Brain microvascular endothelial cell (primary cell): ENCODE measurements around the gene OLA1.

Source experiments
- DNase-seq: peaks from one replicate; pipeline ENCODE4 v3.0.0-alpha.2; 2020
- H3K27ac ChIP-seq: fragments of 250-450 bp; sonication (Bioruptor Pico); 2 replicates; pipeline ENCODE4 v1.5.1; 2020; ENCODE audit warnings: mild to moderate bottlenecking, moderate library complexity
- H3K27me3 ChIP-seq: fragments of 250-450 bp; sonication (Bioruptor Pico); replicated peaks from 2 replicates; pipeline ENCODE4 v1.5.1; 2020; ENCODE audit warnings: mild to moderate bottlenecking
- H3K36me3 ChIP-seq: fragments of 250-450 bp; sonication (Bioruptor Pico); replicated peaks from 2 replicates; pipeline ENCODE4 v1.5.1; 2020; ENCODE audit warnings: mild to moderate bottlenecking
- H3K4me3 ChIP-seq: 2 replicates; pipeline ENCODE4 v1.5.1; 2011; ENCODE audit warnings: low read depth, mild to moderate bottlenecking, control low read depth, low read length, moderate library complexity
- in situ Hi-C: cut with HindIII; loops from 2 replicates; pipeline ENCODE4 v1.10.0; 2017; ENCODE audit warnings: low sequenced_read_pairs, low pct_ligation_motif_present
- TF ChIP-seq, protein P1 (sequence below): IDR thresholded peaks from 2 replicates; pipeline ENCODE4 v1.5.1; 2011; ENCODE audit warnings: low read depth, mild to moderate bottlenecking, moderate library complexity, low read length, control low read depth, inconsistent platforms; ENCODE audit errors: missing control alignments

Gene OLA1

DNA sequence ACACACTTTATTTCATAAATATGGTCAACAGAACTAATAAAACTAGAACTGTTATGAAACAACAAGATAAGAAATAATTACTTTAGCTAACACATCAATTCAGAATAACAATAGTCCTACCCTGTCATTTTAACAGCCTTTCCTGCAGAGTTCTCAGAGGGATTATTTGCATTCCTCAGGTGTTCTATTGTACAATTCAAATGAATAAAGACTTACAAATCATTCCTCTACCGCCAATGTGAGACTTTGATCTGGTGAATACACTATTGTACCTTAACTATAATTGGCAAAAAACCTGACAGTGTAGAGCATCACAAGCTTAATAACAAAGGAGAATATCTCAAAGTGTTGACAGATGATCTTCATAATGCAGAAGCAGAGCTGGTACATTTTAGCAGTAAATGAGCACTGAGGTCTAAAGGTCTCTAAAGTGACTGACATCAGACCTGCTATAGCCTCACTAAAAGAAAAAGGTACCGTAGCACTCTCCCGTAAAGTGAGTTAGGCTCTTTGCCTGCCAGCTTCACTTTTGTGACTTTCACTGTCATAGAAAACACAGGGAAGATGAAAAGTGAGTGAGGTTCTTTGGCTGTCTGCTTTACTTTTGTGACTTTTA, 164.4 kb downstream of the OLA1 start:
- no peaks in the 10 kb centered on the region for H3K36me3 ChIP-seq
- in situ Hi-C loops: no loop called here
- no peak for DNase-seq
- no peaks in the 10 kb centered on the region for H3K27me3 ChIP-seq
- H3K4me3 ChIP-seq: no peak overlapping the region
- TF ChIP-seq, protein P1, sequence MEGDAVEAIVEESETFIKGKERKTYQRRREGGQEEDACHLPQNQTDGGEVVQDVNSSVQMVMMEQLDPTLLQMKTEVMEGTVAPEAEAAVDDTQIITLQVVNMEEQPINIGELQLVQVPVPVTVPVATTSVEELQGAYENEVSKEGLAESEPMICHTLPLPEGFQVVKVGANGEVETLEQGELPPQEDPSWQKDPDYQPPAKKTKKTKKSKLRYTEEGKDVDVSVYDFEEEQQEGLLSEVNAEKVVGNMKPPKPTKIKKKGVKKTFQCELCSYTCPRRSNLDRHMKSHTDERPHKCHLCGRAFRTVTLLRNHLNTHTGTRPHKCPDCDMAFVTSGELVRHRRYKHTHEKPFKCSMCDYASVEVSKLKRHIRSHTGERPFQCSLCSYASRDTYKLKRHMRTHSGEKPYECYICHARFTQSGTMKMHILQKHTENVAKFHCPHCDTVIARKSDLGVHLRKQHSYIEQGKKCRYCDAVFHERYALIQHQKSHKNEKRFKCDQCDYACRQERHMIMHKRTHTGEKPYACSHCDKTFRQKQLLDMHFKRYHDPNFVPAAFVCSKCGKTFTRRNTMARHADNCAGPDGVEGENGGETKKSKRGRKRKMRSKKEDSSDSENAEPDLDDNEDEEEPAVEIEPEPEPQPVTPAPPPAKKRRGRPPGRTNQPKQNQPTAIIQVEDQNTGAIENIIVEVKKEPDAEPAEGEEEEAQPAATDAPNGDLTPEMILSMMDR: no peak
- H3K27ac ChIP-seq: no peak overlapping the region

DNA sequence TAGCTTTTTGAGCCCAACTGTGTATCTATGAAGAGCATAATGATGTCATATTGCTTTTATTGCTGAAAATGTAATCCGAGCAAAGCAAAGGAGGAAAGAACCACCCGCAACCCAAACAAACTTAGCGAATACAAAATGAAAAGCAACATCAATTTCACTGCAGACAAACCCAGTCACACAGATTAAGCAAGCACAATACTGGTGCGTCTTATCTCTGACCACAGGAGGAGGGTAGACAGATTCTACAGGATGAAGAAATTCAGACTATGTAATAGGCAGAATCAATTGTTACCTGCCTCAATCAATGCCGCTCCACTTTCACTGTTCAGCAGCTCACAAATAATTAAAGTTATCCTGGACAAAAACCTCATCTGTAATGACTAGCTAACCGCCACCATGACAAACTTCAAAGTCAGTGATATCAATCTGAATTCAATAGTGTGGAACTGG, 167.6 kb downstream of the OLA1 start:
- Histone ChIP-seq H3K27ac (no peak overlapping the region), H3K36me3 (no peaks in the 10 kb centered on the region), H3K4me3 (no peak overlapping the region), H3K27me3 (no peaks in the 10 kb centered on the region)
- no peak for DNase-seq
- in situ Hi-C loops: no loop called here
- TF ChIP-seq, protein P1: no peak

DNA sequence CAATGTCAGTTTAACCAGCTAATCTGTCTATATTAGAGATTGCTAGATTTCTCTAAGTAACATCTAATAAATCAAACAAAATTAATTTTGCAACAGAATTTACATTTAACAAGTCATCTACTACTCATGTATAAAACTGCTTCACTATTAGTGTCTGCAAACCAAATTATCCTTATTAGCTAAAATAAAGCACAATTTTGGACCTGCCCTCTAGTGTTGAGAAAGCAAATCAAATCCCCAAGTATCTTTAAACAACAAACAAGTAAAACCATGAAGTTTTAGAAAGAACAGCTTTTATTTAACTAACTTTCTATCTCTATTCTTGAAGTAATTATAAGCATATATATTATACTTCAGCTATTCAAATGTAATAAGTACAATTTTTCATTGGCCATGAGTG, 170.1 kb downstream of the OLA1 start:
- Histone ChIP-seq H3K27me3 (no peaks in the 10 kb centered on the region), H3K4me3 (no peak overlapping the region), H3K36me3 (no peaks in the 10 kb centered on the region), H3K27ac (no peak overlapping the region)
- TF ChIP-seq, protein P1: peak; percentile 38
- no peak for DNase-seq
- in situ Hi-C loops: no loop called here

DNA sequence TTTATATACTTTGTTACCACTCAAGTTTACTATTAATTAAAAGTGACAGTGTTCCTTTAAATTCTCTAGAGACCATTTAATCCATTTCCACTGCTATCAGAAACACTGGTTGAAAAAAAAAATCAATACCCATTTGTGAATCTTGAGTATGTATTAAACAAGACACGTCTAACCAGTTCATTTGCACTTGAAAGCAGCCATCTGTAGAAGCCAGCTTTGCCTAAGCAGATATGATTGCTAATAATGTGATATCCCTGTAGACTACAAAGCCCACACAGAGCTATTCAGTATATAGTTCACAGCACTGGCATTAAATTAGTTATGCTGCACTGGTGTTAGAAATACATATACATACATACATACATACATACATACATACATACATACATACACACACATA, 171.4 kb downstream of the OLA1 start:
- H3K4me3 ChIP-seq: no peak overlapping the region
- no peaks in the 10 kb centered on the region for H3K27me3 ChIP-seq
- in situ Hi-C loops: no loop called here
- H3K36me3 ChIP-seq: no peaks in the 10 kb centered on the region
- no peak for DNase-seq
- H3K27ac ChIP-seq: no peak overlapping the region
- TF ChIP-seq, protein P1: no peak

DNA sequence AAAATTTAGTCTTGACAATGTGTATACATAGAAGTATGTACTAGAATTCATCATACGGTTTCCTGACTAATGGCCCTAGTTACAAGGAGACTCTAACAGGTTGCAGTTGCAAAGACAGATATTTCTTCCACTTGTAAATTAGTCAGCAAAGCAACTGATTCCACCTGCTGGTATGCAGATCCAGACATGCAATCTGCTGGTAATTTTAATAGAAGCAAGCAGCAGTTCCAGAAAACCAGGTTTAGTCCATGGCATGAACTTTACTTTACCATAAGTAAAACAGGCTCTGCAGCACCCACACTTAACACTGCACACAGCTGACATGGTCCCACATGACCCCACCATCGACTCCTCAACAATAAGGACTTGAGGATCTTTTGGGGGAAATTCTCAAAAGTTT, 172.3 kb downstream of the OLA1 start:
- in situ Hi-C loops: no loop called here
- no peak for DNase-seq
- H3K4me3 ChIP-seq: no peak overlapping the region

DNA sequence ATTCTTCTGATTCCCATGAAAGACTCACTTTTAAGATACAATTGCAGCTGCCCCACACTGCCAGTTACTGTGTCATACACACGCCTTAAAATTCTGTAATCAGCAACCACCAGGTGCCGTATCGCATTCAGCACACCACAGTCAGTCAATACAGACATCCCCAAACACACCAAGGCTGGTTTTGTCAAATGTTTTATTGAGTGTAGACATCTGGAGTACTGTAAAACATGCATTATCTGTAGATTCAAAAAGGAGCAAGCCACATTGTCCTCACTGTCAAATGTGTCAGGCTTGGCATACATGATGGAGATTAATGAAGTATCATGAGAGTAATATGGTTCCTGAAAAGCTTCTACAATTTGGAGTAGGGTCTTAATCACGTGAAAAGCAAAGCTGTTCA, 173.5 kb downstream of the OLA1 start:
- no peak overlapping the region for H3K4me3 ChIP-seq
- H3K27me3 ChIP-seq: no peaks in the 10 kb centered on the region
- no peaks in the 10 kb centered on the region for H3K36me3 ChIP-seq
- TF ChIP-seq, protein P1: peak; percentile 2
- no peak for DNase-seq
- no peak overlapping the region for H3K27ac ChIP-seq
- in situ Hi-C loops: no loop called here

More for the DNA sequence above, 172.3 kb downstream of the OLA1 start:
- Histone ChIP-seq H3K36me3 (no peaks in the 10 kb centered on the region), H3K27ac (no peak overlapping the region), H3K27me3 (no peaks in the 10 kb centered on the region)
- TF ChIP-seq, protein P1: no peak
